GM19452 (cell line): Measurements from ENCODE around the gene CACFD1.

Experiments
- ATAC-seq: cut with Tn5 transposase; IDR thresholded peaks from one replicate; pipeline ENCODE4 v1.9.1; 2021; ENCODE audit not compliant: unreplicated experiment

CACFD1 gene

GRCh38 chr9:133478851-133479711 is 19.3 kb downstream of the CACFD1 start, which contains the start of gene SLC2A6:
SLC2A6 (minus strand) TSS chr9:133479099; CDS start chr9:133479059, 40 bp downstream.
- peak; percentile 89 for ATAC-seq

GRCh38 chr9:133483611-133484010 is 23.8 kb downstream of the CACFD1 start:
- no peak for ATAC-seq

- no peak for ATAC-seq
Measured at GRCh38 chr9:133484671-133485437, 25.1 kb downstream of the CACFD1 start.

GRCh38 chr9:133485531-133486260 is 25.9 kb downstream of the CACFD1 start:
- ATAC-seq = no peak

GRCh38 chr9:133487331-133487725 is 27.6 kb downstream of the CACFD1 start:
- no peak for ATAC-seq

- ATAC-seq = no peak
Measured at GRCh38 chr9:133488686-133489252, 29.0 kb downstream of the CACFD1 start.

GRCh38 chr9:133489253-133490190 is 29.7 kb downstream of the CACFD1 start:
- ATAC-seq = no peak

- no peak for ATAC-seq
Measured at GRCh38 chr9:133490201-133490681, 30.5 kb downstream of the CACFD1 start.

GRCh38 chr9:133490865-133491655 is 31.3 kb downstream of the CACFD1 start:
- no peak for ATAC-seq

- no peak for ATAC-seq
Measured at GRCh38 chr9:133491656-133491925, 31.8 kb downstream of the CACFD1 start.

- no peak for ATAC-seq
Measured at GRCh38 chr9:133492061-133493021, 32.6 kb downstream of the CACFD1 start.

GRCh38 chr9:133493428-133493827 is 33.6 kb downstream of the CACFD1 start:
- ATAC-seq = no peak

- ATAC-seq = no peak
Measured at GRCh38 chr9:133493845-133494540, 34.2 kb downstream of the CACFD1 start.

- ATAC-seq = no peak
Measured at GRCh38 chr9:133494636-133495326, 35.0 kb downstream of the CACFD1 start.

GRCh38 chr9:133495327-133496293 is 35.8 kb downstream of the CACFD1 start:
- no peak for ATAC-seq
